Fibroblast of lung (primary cell): ENCODE results near the gene AQP1.

ENCODE experiments used
- EZH2 ChIP-seq: IDR thresholded peaks from 2 replicates; pipeline ENCODE4 v1.5.1; 2012; ENCODE audit warnings: low read length, control low read depth, mild to moderate bottlenecking; ENCODE audit errors: missing control alignments
- TF ChIP-seq, protein P1 (sequence below), 2 donors: IDR thresholded peaks in 1 of 2; conservative IDR thresholded peaks in 1 of 2; 1 replicate in 1 of 2; 2 replicates in 1 of 2; pipeline ENCODE4 v1.5.1; 2011 to 2012; ENCODE audit warnings: low read length in 2 of 2, control low read depth in 1 of 2, inconsistent platforms in 1 of 2, low read depth in 1 of 2, mild to moderate bottlenecking in 1 of 2

DNA sequence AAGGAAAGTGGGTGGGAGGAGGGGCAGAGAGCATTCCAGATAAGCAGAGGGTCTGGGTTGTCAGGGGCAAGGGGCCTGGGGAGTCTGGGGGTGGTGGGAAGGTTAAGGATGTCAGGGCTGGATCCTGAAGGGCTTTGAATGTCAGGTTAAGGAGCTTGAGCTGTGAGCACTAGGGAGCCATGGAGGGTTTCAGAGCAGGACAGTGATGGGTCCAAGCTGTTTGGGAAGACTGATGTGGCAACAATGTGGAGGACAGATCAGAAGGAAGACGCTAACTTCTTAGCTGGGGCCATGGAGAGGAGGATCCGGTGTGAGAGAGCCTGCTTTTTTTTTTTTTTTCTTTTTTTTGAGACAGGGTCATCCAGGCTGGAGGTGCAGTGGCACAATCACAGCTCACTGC lies 13.9 kb upstream of the AQP1 start:
- TF ChIP-seq, protein P1, sequence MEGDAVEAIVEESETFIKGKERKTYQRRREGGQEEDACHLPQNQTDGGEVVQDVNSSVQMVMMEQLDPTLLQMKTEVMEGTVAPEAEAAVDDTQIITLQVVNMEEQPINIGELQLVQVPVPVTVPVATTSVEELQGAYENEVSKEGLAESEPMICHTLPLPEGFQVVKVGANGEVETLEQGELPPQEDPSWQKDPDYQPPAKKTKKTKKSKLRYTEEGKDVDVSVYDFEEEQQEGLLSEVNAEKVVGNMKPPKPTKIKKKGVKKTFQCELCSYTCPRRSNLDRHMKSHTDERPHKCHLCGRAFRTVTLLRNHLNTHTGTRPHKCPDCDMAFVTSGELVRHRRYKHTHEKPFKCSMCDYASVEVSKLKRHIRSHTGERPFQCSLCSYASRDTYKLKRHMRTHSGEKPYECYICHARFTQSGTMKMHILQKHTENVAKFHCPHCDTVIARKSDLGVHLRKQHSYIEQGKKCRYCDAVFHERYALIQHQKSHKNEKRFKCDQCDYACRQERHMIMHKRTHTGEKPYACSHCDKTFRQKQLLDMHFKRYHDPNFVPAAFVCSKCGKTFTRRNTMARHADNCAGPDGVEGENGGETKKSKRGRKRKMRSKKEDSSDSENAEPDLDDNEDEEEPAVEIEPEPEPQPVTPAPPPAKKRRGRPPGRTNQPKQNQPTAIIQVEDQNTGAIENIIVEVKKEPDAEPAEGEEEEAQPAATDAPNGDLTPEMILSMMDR (conservative IDR thresholded peaks at IDR 0.05 in 1 of 2, IDR thresholded peaks at IDR 0.05 in 1 of 2; ENCODE audit: low read depth in 1 of 2, low read length in 2 of 2), result no peak
- no peak for TF ChIP-seq EZH2
